Esophagus squamous epithelium (tissue), 5 donors: ENCODE measurements around the gene THEM5. TPM values are rescaled to one million over a fixed set of nuclear protein-coding genes. Genes with fewer than 3 reads are reported as not detected.

Experiments used
- DNase-seq: peaks from one replicate; lab custom pipeline; 2025; lab: John Stamatoyannopoulos, UW
- H3K27ac ChIP-seq, 4 donors: fragments of 200-600 bp; sonication (generic); one replicate each; pipeline ENCODE4 v1.5.1; 2016 to 2019; ENCODE audit warnings: mild to moderate bottlenecking in 1 of 4
- H3K27me3 ChIP-seq, 4 donors: fragments of 200-600 bp; sonication (generic); 1 replicate in 3 of 4; 2 replicates in 1 of 4; pipeline versions ENCODE4 v1.5.1 to v1.6.0; 2017 to 2021; ENCODE audit warnings: antibody characterized with exemption in 1 of 4
- H3K36me3 ChIP-seq, 3 donors: fragments of 200-600 bp; sonication (generic); one replicate each; pipeline ENCODE4 v1.5.1; 2016 to 2019
- H3K4me1 ChIP-seq, 3 donors: fragments of 200-600 bp; sonication (generic); one replicate each; pipeline ENCODE4 v1.5.1; 2017 to 2019
- H3K4me3 ChIP-seq, 4 donors: fragments of 200-600 bp; sonication (generic); 1 replicate in 3 of 4; 2 replicates in 1 of 4; pipeline ENCODE4 v1.5.1; 2016 to 2019; ENCODE audit warnings: mild to moderate bottlenecking in 2 of 4, moderate library complexity in 1 of 4
- H3K9me3 ChIP-seq, 3 donors: fragments of 200-600 bp; sonication (generic); one replicate each; pipeline ENCODE4 v1.5.1; 2016 to 2019
- POLR2A ChIP-seq, 4 donors: fragments of 450-650 bp; IDR thresholded peaks; one replicate each; pipeline ENCODE4 v1.6.1; 2017; ENCODE audit warnings: antibody characterized with exemption in 4 of 4, mild to moderate bottlenecking in 4 of 4, moderate library complexity in 3 of 4
- WGBS, 2 donors: methylation state at CpG; one replicate each; pipeline ENCODE4 v1.1.5; 2018; 5-methylcytosine and 5-hydroxymethylcytosine counted together
- intact Hi-C: fragments of 100-400 bp; cut with DNase I; formaldehyde crosslinking; loops from one replicate; pipeline ENCODE4 v1.15.0; 2022
- total RNA-seq, 4 donors: library from RNA; depleted of rRNA; stranded (reverse); fragments of >200 nt; gene quantifications; one replicate each; pipeline ENCODE4 v1.1.0, GENCODE V29; 2016
- TF ChIP-seq, protein P1 (sequence below), 6 experiments: fragments of 450-650 bp in 4 of 6; fragments of 200-600 bp in 2 of 6; sonication (generic) in 2 of 6; IDR thresholded peaks; one replicate each; pipeline ENCODE4 v1.5.1; 2016 to 2019; ENCODE audit warnings: antibody characterized with exemption in 6 of 6, mild to moderate bottlenecking in 4 of 6, moderate library complexity in 4 of 6
- donor health status: DM: yes; HTN: yes; CAD: no.

Gene THEM5
- total RNA-seq, 4 donors from 2014 or later: 0.76 to 1.7 TPM; not detected in 2

DNA sequence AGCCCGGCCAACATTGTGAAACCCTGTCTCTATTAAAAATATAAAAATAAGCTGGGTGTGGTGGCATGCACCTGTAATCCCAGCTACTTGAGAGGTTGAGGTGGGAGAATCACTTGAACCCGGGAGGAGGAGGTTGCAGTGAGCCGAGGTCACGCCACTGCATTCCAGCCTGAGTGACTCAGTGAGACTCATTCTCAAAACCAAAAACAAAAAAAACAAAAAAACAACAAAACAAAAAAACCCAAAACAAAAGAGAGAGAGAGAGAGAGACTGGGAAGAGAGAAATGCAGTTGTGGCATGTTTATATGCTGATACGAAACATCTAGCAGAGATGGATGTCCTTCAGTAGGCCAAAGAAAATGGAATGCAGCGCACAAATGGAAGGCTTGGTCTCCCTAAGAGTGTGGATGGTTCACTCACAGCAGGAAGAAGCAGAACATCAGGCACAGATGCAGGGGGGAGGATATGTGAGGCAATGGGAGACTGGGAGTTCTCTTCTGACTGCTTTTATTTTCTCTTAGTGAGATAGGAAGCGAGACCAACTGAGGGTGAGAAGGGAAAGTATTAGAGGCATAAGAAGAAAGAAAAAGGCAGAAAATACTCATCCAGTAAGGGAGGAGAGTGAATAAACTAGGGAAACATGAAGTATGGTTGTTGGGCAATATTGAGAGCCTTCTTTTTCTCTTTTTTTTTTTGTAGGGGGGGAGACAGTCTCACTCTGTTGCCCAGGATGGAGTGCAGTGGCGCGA is 39.8 kb upstream of the THEM5 start:
- intact Hi-C loops: no loop called here
- TF ChIP-seq POLR2A (IDR thresholded peaks at IDR 0.05): no peak
- TF ChIP-seq, protein P1, sequence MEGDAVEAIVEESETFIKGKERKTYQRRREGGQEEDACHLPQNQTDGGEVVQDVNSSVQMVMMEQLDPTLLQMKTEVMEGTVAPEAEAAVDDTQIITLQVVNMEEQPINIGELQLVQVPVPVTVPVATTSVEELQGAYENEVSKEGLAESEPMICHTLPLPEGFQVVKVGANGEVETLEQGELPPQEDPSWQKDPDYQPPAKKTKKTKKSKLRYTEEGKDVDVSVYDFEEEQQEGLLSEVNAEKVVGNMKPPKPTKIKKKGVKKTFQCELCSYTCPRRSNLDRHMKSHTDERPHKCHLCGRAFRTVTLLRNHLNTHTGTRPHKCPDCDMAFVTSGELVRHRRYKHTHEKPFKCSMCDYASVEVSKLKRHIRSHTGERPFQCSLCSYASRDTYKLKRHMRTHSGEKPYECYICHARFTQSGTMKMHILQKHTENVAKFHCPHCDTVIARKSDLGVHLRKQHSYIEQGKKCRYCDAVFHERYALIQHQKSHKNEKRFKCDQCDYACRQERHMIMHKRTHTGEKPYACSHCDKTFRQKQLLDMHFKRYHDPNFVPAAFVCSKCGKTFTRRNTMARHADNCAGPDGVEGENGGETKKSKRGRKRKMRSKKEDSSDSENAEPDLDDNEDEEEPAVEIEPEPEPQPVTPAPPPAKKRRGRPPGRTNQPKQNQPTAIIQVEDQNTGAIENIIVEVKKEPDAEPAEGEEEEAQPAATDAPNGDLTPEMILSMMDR (IDR thresholded peaks at IDR 0.05): no peak
- 92 to 96% methylated on average over 7 to 8 of the region's 9 CpGs for WGBS, 2 donors

DNA sequence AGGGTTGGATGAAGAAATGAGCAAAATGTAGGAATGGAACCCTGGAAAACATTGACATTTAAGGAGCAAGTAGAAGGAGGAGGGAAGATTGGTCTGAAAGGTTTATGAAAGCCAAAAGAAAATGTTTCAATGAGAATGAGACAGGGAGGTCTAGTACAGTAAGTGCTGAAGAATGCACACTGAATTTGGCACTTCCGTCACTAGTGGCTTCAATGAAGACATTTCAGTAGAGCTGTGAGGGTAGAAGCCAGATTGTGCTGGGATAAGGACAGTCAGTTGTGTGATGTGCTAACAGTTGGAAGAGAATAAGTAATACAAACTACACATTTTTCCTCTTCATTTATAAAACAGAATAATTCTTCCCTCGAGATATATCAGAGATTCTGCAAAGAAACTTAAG is 38.7 kb upstream of the THEM5 start:
- no peaks in the 10 kb centered on the region for H3K27me3 ChIP-seq
- no peak overlapping the region for H3K27ac ChIP-seq
- TF ChIP-seq POLR2A (IDR thresholded peaks at IDR 0.05): no peak
- TF ChIP-seq, protein P1 (IDR thresholded peaks at IDR 0.05): no peak
- H3K36me3 ChIP-seq: peaks cover 0 to 53% (median 0%) of the 10 kb centered on the region in 3 donors
- H3K9me3 ChIP-seq: no peaks in the 10 kb centered on the region
- intact Hi-C loops: no loop called here
- DNase-seq: no peak
- 84 to 92% methylated on average over 2 of the region's 2 CpGs for WGBS, 2 donors
- peaks cover 0 to 6% (median 0%) of the 10 kb centered on the region in 3 donors for H3K4me1 ChIP-seq
- H3K4me3 ChIP-seq: no peak overlapping the region

More for the DNA sequence above, 39.8 kb upstream of the THEM5 start:
- Histone ChIP-seq H3K27ac (no peak overlapping the region), H3K4me1 (peaks cover 0 to 10% (median 6%) of the 10 kb centered on the region in 3 donors), H3K27me3 (no peaks in the 10 kb centered on the region), H3K4me3 (no peak overlapping the region), H3K9me3 (no peaks in the 10 kb centered on the region), H3K36me3 (peaks cover 0 to 53% (median 0%) of the 10 kb centered on the region in 3 donors)
- no peak for DNase-seq

DNA sequence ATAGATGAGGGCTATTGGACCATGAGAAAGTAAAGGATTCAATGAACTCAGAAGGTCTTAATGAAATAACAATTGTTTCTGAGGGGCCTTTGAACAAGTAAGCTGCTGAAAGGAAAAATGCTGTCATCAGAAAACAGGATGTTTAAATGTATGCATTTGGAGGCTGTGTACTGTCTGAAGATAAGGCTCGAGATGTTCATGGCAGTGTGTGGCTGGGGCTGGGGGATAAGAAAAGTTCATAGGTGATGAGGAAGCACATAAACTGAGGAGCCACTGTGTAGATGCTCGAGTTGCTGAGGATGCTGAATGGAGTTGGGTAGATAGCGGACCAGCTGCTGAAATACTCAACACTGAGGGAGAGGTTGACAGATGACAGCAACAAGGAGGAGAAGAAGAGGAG is 38.0 kb upstream of the THEM5 start:
- intact Hi-C loops: no loop called here
- Histone ChIP-seq H3K27ac (no peak overlapping the region), H3K36me3 (peaks cover 0 to 53% (median 0%) of the 10 kb centered on the region in 3 donors), H3K27me3 (no peaks in the 10 kb centered on the region), H3K4me3 (no peak overlapping the region), H3K9me3 (no peaks in the 10 kb centered on the region), H3K4me1 (peaks cover 0 to 12% (median 0%) of the 10 kb centered on the region in 3 donors)
- DNase-seq: no peak
- TF ChIP-seq, protein P1 (IDR thresholded peaks at IDR 0.05): no peak
- no peak for TF ChIP-seq POLR2A (IDR thresholded peaks at IDR 0.05)
- 78 to 79% methylated on average over 3 of the region's 3 CpGs for WGBS, 2 donors

DNA sequence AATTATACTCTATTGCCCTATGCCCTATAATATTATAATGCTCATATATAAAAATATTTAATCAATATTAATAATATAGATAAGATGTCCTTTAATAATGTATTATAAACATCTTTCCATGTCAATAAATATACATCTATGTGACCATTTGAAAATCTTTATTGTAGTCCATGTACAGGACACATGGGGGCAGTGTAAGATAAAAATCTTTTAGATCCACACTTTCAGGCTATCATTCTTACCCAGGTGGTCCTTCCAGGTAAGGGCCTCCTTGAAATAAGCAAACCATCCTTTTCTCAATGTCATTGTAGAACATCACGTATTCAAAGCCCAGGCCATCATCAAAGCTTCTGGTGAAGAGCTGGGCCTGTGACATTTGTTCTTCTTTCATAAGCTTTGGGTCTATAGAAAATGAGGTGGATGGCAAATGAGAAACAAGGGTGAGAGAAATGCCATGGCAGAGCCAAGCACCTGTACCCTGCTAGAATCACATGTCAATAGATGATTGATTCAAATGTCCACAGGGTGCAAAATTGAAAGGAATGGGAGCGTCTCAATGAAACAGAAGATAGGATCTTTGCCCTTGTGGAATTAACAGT is 35.6 kb upstream of the THEM5 start:
- Histone ChIP-seq H3K9me3 (no peaks in the 10 kb centered on the region), H3K27ac (no peak overlapping the region), H3K27me3 (no peaks in the 10 kb centered on the region), H3K36me3 (peaks cover 0 to 38% (median 0%) of the 10 kb centered on the region in 3 donors), H3K4me1 (peaks cover 0 to 28% (median 0%) of the 10 kb centered on the region in 3 donors), H3K4me3 (no peak overlapping the region)
- intact Hi-C loops: no loop called here
- no peak for TF ChIP-seq POLR2A (IDR thresholded peaks at IDR 0.05)
- TF ChIP-seq, protein P1 (IDR thresholded peaks at IDR 0.05): peak in 4 of 6 experiments; percentile 24 to 54 (median 34)
- DNase-seq: no peak
- WGBS, 2 donors: 91 to 100% methylated on average over 2 of the region's 2 CpGs

DNA sequence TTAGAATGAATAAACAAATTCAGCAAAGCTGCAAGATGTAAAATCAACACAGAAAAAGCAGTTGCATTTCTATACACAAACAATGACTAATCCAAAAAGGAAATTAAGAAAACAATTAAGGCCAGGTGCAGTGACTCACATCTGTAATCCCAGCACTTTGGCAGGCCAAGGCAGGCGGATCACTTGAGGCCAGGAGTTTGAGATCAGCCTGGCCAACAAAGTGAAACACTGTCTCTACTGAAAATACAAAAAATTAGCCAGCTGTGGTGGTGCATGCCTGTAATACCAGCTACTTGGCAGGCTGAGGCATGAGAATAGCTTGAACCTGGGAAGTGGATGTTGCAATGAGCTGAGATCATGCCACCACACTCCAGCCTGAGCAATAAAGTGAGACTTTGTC is 33.5 kb upstream of the THEM5 start:
- DNase-seq: no peak
- Histone ChIP-seq H3K36me3 (peaks cover 0 to 18% (median 0%) of the 10 kb centered on the region in 3 donors), H3K4me1 (peaks cover 0 to 28% (median 0%) of the 10 kb centered on the region in 3 donors), H3K4me3 (no peak overlapping the region), H3K27ac (peak overlapping the region in 2 of 4 donors; percentile 10 to 53), H3K9me3 (no peaks in the 10 kb centered on the region), H3K27me3 (no peaks in the 10 kb centered on the region)
- 37 to 70% methylated on average over 1 of the region's 1 CpG for WGBS, 2 donors
- TF ChIP-seq, protein P1 (IDR thresholded peaks at IDR 0.05): no peak
- no peak for TF ChIP-seq POLR2A (IDR thresholded peaks at IDR 0.05)
- intact Hi-C loops: no loop called here
